Endothelial cell of umbilical vein (primary cell): ENCODE data around the gene TRAPPC2L. TPM values are rescaled to one million over a fixed set of nuclear protein-coding genes. Genes with fewer than 3 reads are reported as not detected.

Source experiments
- BruUV-seq: library from RNA; stranded (reverse); fragments of 400-500 nt; replicated peaks from 2 replicates; lab custom pipeline; 2021; lab: Mats Ljungman, UMichigan
- CTCF ChIA-PET: fragments of 300-600, 350-600 bp; sonication (Branson Sonifier 250); formaldehyde crosslinking; loops from one replicate; lab custom pipeline; 2021; ENCODE audit warnings: antibody characterized with exemption, inconsistent platforms; lab: Charles Lee
- POLR2A ChIA-PET: fragments of 300-600, 350-600 bp; sonication (Branson Sonifier 250); formaldehyde crosslinking; loops from one replicate; lab custom pipeline; 2021; ENCODE audit warnings: antibody characterized with exemption, inconsistent platforms; lab: Charles Lee
- DNase-seq: peaks from one replicate; pipeline ENCODE4 v3.0.0-alpha.2; 2011; ENCODE audit warnings: low read depth, low spot score
- FAIRE-seq: peaks from 2 replicates; lab custom pipeline; 2011; peaks lifted over from hg19 to GRCh38; lab: Jason Lieb, UNC
- H2AFZ ChIP-seq: 2 replicates; pipeline ENCODE4 v1.6.0; 2012; ENCODE audit warnings: low read depth, low read length, control low read depth, inconsistent platforms
- H3K27ac ChIP-seq: 2 replicates; pipeline ENCODE4 v1.5.1; 2011; ENCODE audit warnings: low read depth, mild to moderate bottlenecking, control low read depth, low read length, moderate library complexity; ENCODE audit not compliant: insufficient read depth
- H3K27me3 ChIP-seq, 2 experiments: 2 replicates each; pipeline versions ENCODE4 v1.6.0 to v1.6.1; 2011; ENCODE audit warnings: low read length in 2 of 2, mixed read lengths in 1 of 2; ENCODE audit not compliant: control insufficient read depth in 2 of 2, insufficient read depth in 2 of 2
- H3K36me3 ChIP-seq, 2 experiments: 2 replicates in 1 of 2; 3 replicates in 1 of 2; pipeline ENCODE4 v1.5.1; 2011; ENCODE audit warnings: low read length in 2 of 2, mild to moderate bottlenecking in 1 of 2, moderate library complexity in 1 of 2; ENCODE audit not compliant: control insufficient read depth in 2 of 2, insufficient read depth in 2 of 2; ENCODE audit errors: extremely low read depth in 1 of 2
- H3K4me1 ChIP-seq: 3 replicates; pipeline ENCODE4 v1.5.1; 2011; ENCODE audit warnings: mild to moderate bottlenecking, low read length; ENCODE audit not compliant: control insufficient read depth, insufficient read depth; ENCODE audit errors: extremely low read depth
- H3K4me2 ChIP-seq: 2 replicates; pipeline ENCODE4 v1.6.1; 2011; ENCODE audit warnings: low read length, control low read depth, mixed read lengths; ENCODE audit not compliant: insufficient read depth
- H3K4me3 ChIP-seq, 3 experiments: fragments of 200-600 bp in 1 of 3; sonication (generic), shearing (Covaris generic) in 1 of 3; replicated peaks in 1 of 3; 2 replicates each; pipeline ENCODE4 v1.5.1; 2011 to 2016; ENCODE audit warnings: control low read depth in 3 of 3, low read length in 3 of 3, mild to moderate bottlenecking in 2 of 3, inconsistent platforms in 1 of 3, low read depth in 1 of 3, moderate library complexity in 1 of 3; ENCODE audit not compliant: insufficient read depth in 1 of 3
- H3K79me2 ChIP-seq: 2 replicates; pipeline ENCODE4 v1.6.0; 2012; ENCODE audit warnings: low read length, inconsistent platforms; ENCODE audit not compliant: control insufficient read depth, insufficient read depth
- H3K9ac ChIP-seq: replicated peaks from 2 replicates; pipeline ENCODE3; 2011; ENCODE audit warnings: low read length, control low read depth; ENCODE audit not compliant: insufficient read depth; ENCODE audit errors: extremely low read depth
- H3K9me1 ChIP-seq: replicated peaks from 3 replicates; pipeline ENCODE4 v1.6.0; 2011; ENCODE audit warnings: mild to moderate bottlenecking, low read length; ENCODE audit not compliant: control insufficient read depth, insufficient read depth; ENCODE audit errors: extremely low read depth
- H3K9me3 ChIP-seq: replicated peaks from 2 replicates; pipeline ENCODE4 v1.5.1; 2012; ENCODE audit warnings: low read length, inconsistent platforms; ENCODE audit not compliant: control insufficient read depth, insufficient read depth
- H4K20me1 ChIP-seq: replicated peaks from 2 replicates; pipeline ENCODE3; 2011; ENCODE audit warnings: mild to moderate bottlenecking, low read length; ENCODE audit not compliant: control insufficient read depth, insufficient read depth; ENCODE audit errors: extremely low read depth
- EZH2 ChIP-seq: IDR thresholded peaks from 2 replicates; pipeline ENCODE4 v1.6.1; 2012; ENCODE audit warnings: borderline replicate concordance, low read depth, mild to moderate bottlenecking, moderate library complexity, low read length, inconsistent platforms; ENCODE audit not compliant: severe bottlenecking
- GATA2 ChIP-seq: IDR thresholded peaks from 2 replicates; pipeline ENCODE4 v1.7.0; 2011; ENCODE audit warnings: low read depth, mild to moderate bottlenecking, moderate library complexity, mixed read lengths, low read length; ENCODE audit not compliant: insufficient read length, insufficient read depth
- MYC ChIP-seq: IDR thresholded peaks from one replicate; pipeline ENCODE4 v1.6.1; 2011; ENCODE audit warnings: mild to moderate bottlenecking, low read depth, low read length
- POLR2A ChIP-seq: IDR thresholded peaks from 2 replicates; pipeline ENCODE4 v1.6.1; 2012; ENCODE audit warnings: low read depth, mild to moderate bottlenecking, control low read depth, low read length
- POLR2AphosphoS5 ChIP-seq: IDR thresholded peaks from 2 replicates; pipeline ENCODE4 v1.6.1; 2012; ENCODE audit warnings: low read depth, mild to moderate bottlenecking, control low read depth, low read length, moderate library complexity; ENCODE audit not compliant: insufficient read depth
- dilution Hi-C: fragments of 300-500 bp; cut with MboI; formaldehyde crosslinking; loops from one replicate; pipeline ENCODE4 v1.15.0; 2019; ENCODE audit warnings: low sequenced_read_pairs; ENCODE audit not compliant: extremely low pct_ligation_motif_present
- intact Hi-C: fragments of 100-400 bp; cut with micrococcal nuclease; formaldehyde crosslinking; loops from one replicate; pipeline ENCODE4 v1.10.0; 2022
- polyA plus RNA-seq, 4 experiments: library from polyadenylated mRNA; depleted of rRNA in 3 of 4; stranded (reverse) in 3 of 4; unstranded in 1 of 4; fragments of >200 nt; gene quantifications; 2 replicates each; pipeline versions ENCODE4 v1.2.1 to v1.2.3, GENCODE V29; 2011 to 2012; ENCODE audit warnings: missing spikeins in 1 of 4
- total RNA-seq: library from RNA; stranded (reverse); gene quantifications from 2 replicates; pipeline ENCODE4 v1.2.3, GENCODE V29; 2021
- TF ChIP-seq, protein P1 (sequence below), 2 donors: IDR thresholded peaks; 1 replicate in 1 of 2; 2 replicates in 1 of 2; pipeline ENCODE4 v1.5.1; 2011; ENCODE audit warnings: low read length in 2 of 2, mild to moderate bottlenecking in 2 of 2, moderate library complexity in 2 of 2, control low read depth in 1 of 2, inconsistent platforms in 1 of 2, low read depth in 1 of 2; ENCODE audit not compliant: insufficient read depth in 1 of 2; ENCODE audit errors: extremely low read depth in 1 of 2

TRAPPC2L gene
- total and polyA plus RNA-seq, 2 donors (not counting 3 experiments of a cell fraction or from before 2014, with no cell fraction given) = 61.9 to 131 TPM

DNA sequence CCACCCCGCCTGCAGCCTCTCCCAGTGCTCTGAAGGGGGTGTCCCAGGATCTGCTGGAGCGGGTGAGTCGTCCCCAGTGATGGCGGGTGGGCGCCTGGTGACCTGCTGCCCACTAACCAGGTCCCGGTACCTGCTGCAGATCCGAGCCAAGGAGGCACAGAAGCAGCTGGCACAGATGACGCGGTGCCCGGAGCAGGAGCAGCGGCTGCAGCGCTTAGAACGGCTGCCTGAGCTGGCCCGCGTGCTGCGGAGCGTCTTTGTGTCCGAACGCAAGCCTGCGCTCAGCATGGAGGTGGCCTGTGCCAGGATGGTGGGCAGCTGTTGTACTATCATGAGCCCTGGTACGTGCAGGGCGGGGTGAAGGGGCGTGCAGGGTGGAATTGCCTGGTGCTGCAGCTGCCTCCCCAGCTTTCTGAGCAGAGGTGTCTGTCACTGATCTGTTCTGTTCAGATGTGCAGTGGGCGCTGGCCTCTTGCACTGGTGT lies 49.7 kb upstream of the TRAPPC2L start:
- no peaks in the 10 kb centered on the region for H3K9me3 ChIP-seq
- H3K27me3 ChIP-seq = no peaks in the 10 kb centered on the region
- DNase-seq (no peak), FAIRE-seq (no peak)
- H3K9me1 ChIP-seq = no peaks in the 10 kb centered on the region
- no peak overlapping the region for H2AFZ ChIP-seq
- no peak overlapping the region for H3K9ac ChIP-seq
- dilution Hi-C loops = no loop called here
- H3K4me3 ChIP-seq = no peak overlapping the region
- CTCF ChIA-PET = interaction anchor here (0.6 to 2.1 kb wide), 2 partner anchors 70 to 99 kb away, joined by 3 to 8 read pairs; no protein-coding TSS in a partner anchor
- H4K20me1 ChIP-seq = no peaks in the 10 kb centered on the region
- peaks cover 4 to 12% of the 10 kb centered on the region in 2 experiments for H3K36me3 ChIP-seq
- no peak overlapping the region for H3K27ac ChIP-seq
- H3K4me1 ChIP-seq = peaks cover 22% of the 10 kb centered on the region
- BruUV-seq = no TSS peak
- intact Hi-C loops = no loop called here
- POLR2A ChIA-PET = no interaction called here
- TF ChIP-seq POLR2A (peak; percentile 27), GATA2 (no peak)
- H3K79me2 ChIP-seq = peaks cover 44% of the 10 kb centered on the region
- H3K4me2 ChIP-seq = no peak overlapping the region

DNA sequence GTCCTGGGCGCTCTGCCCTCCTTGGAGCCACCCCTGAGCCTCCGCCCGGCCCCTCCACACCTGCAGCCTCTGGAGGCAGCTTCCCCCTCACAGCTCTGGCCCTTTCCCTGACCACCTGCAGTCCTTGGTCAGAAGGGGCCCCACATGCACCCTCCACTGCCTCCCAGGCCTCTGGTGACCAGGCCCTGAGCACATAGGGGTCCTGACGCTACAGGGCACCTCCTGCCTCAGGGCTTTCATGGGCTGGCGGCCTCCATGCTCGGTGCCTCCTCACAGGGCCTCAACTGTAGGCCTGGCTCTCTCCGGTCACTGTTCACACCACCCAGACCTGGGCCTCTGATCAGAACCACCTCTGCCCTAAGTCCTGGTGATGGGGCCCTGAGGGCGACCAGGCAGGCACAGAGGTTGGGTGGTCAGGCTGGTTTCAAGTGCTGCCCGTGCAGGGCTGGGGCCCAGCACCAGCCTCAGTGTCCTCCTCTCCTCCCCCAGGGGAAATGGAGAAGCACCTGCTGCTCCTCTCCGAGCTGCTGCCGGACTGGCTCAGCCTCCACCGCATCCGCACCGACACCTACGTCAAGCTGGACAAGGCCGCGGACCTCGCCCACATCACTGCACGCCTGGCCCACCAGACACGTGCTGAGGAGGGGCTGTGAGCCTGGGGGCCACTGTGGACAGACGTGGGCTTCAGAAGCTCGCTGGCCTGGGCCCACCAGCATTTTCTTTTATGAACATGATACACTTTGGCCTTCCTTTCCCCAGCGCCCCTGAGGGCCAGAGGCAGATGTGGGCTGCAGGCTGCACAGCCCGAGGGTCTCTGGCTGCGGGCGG lies 49.1 kb upstream of the TRAPPC2L start:
- CTCF ChIA-PET = interaction anchor here (0.6 to 2.1 kb wide), 2 partner anchors 70 to 98 kb away, joined by 3 to 8 read pairs; no protein-coding TSS in a partner anchor
- dilution Hi-C loops = no loop called here
- POLR2A ChIA-PET = no interaction called here

More for the DNA sequence above, 49.1 kb upstream of the TRAPPC2L start:
- Histone ChIP-seq H4K20me1 (no peaks in the 10 kb centered on the region), H3K4me1 (peaks cover 27% of the 10 kb centered on the region), H3K9ac (no peak overlapping the region), H3K9me1 (no peaks in the 10 kb centered on the region), H3K4me3 (no peak overlapping the region), H3K4me2 (no peak overlapping the region), H3K27me3 (no peaks in the 10 kb centered on the region), H2AFZ (no peak overlapping the region), H3K79me2 (peaks cover 44% of the 10 kb centered on the region), H3K36me3 (peaks cover 4 to 12% of the 10 kb centered on the region in 2 experiments), H3K9me3 (no peaks in the 10 kb centered on the region), H3K27ac (no peak overlapping the region)
- no peak for DNase-seq
- intact Hi-C loops = no loop called here
- TF ChIP-seq, protein P1, sequence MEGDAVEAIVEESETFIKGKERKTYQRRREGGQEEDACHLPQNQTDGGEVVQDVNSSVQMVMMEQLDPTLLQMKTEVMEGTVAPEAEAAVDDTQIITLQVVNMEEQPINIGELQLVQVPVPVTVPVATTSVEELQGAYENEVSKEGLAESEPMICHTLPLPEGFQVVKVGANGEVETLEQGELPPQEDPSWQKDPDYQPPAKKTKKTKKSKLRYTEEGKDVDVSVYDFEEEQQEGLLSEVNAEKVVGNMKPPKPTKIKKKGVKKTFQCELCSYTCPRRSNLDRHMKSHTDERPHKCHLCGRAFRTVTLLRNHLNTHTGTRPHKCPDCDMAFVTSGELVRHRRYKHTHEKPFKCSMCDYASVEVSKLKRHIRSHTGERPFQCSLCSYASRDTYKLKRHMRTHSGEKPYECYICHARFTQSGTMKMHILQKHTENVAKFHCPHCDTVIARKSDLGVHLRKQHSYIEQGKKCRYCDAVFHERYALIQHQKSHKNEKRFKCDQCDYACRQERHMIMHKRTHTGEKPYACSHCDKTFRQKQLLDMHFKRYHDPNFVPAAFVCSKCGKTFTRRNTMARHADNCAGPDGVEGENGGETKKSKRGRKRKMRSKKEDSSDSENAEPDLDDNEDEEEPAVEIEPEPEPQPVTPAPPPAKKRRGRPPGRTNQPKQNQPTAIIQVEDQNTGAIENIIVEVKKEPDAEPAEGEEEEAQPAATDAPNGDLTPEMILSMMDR (IDR thresholded peaks at IDR 0.05; ENCODE audit: extremely low read depth in 1 of 2, insufficient read depth in 1 of 2, low read depth in 1 of 2, low read length in 2 of 2) = no peak
- TF ChIP-seq MYC (no peak), POLR2AphosphoS5 (peak; percentile 21), EZH2 (no peak), POLR2A (peak; percentile 7)
- no TSS peak for BruUV-seq
- no peak for FAIRE-seq
